B cell (primary cell): ENCODE results near the gene PDE4B. TPM values are rescaled to one million over a fixed set of nuclear protein-coding genes. Genes with fewer than 3 reads are reported as not detected.
A peak's percentile ranks its signal among the peaks of the same experiment; 100 is the strongest.

Experiments
- ATAC-seq: fragments of 200-7000 bp; cut with Tn5 transposase; one replicate; pipeline ENCODE4 v1.10.0; 2021; ENCODE audit warnings: low read depth, mild to moderate bottlenecking, moderate number of reproducible peaks, moderate library complexity
- CTCF ChIA-PET: fragments of 350-600 bp; sonication (Branson Sonifier 250); formaldehyde crosslinking; loops from one replicate; lab custom pipeline; 2021; ENCODE audit warnings: antibody characterized with exemption, inconsistent platforms; lab: Charles Lee
- POLR2A ChIA-PET: fragments of 350-600 bp; sonication (Branson Sonifier 250); formaldehyde crosslinking; loops from one replicate; lab custom pipeline; 2021; ENCODE audit warnings: antibody characterized with exemption; lab: Charles Lee
- DNase-seq: peaks from one replicate; pipeline ENCODE4 v3.0.0; 2013
- H2AFZ ChIP-seq: 2 replicates; pipeline ENCODE4 v1.6.1; 2012; ENCODE audit warnings: mild to moderate bottlenecking, low read depth, low read length; ENCODE audit not compliant: insufficient read depth, poor library complexity, severe bottlenecking
- H3K27ac ChIP-seq, 2 donors: 1 replicate in 1 of 2; 2 replicates in 1 of 2; pipeline ENCODE4 v1.5.1; 2012 to 2013; ENCODE audit warnings: low read length in 2 of 2, mild to moderate bottlenecking in 2 of 2, moderate library complexity in 1 of 2
- H3K27me3 ChIP-seq, 4 experiments: fragments of 200-600 bp in 1 of 4; sonication (generic) in 1 of 4; replicated peaks in 1 of 4; 1 replicate in 2 of 4; 2 replicates in 2 of 4; pipeline versions ENCODE4 v1.6.1 to v1.7.0; 2013 to 2016; ENCODE audit warnings: low read length in 3 of 4, mild to moderate bottlenecking in 2 of 4, mixed read lengths in 1 of 4, moderate library complexity in 1 of 4; ENCODE audit not compliant: insufficient read depth in 4 of 4, control insufficient read depth in 3 of 4; ENCODE audit errors: control extremely low read depth in 1 of 4
- H3K36me3 ChIP-seq, 2 experiments: replicated peaks in 1 of 2; 1 replicate in 1 of 2; 2 replicates in 1 of 2; pipeline versions ENCODE4 v1.6.1 to v1.7.1; 2013; ENCODE audit warnings: low read length in 1 of 2; ENCODE audit not compliant: insufficient read depth in 2 of 2, control insufficient read depth in 1 of 2; ENCODE audit errors: control extremely low read depth in 1 of 2, extremely low read depth in 1 of 2
- H3K4me1 ChIP-seq, 2 donors: fragments of 200-600 bp in 1 of 2; sonication (generic) in 1 of 2; 1 replicate in 1 of 2; 2 replicates in 1 of 2; pipeline versions ENCODE4 v1.5.1 to v1.6.1; 2013 to 2017; ENCODE audit warnings: low read length in 2 of 2; ENCODE audit not compliant: control insufficient read depth in 2 of 2, insufficient read depth in 2 of 2
- H3K4me2 ChIP-seq: replicated peaks from 2 replicates; pipeline ENCODE3; 2012; ENCODE audit warnings: mild to moderate bottlenecking, low read depth, low read length; ENCODE audit not compliant: poor library complexity, severe bottlenecking
- H3K4me3 ChIP-seq, 5 experiments: fragments of 200-600 bp in 1 of 5; sonication (generic) in 1 of 5; 1 replicate in 3 of 5; 2 replicates in 2 of 5; pipeline versions ENCODE4 v1.5.1 to v1.7.0; 2011 to 2016; ENCODE audit warnings: low read length in 4 of 5, mild to moderate bottlenecking in 4 of 5, low read depth in 2 of 5, control low read depth in 1 of 5, moderate library complexity in 1 of 5; ENCODE audit not compliant: insufficient read depth in 1 of 5; ENCODE audit errors: control extremely low read depth in 1 of 5, extremely low read depth in 1 of 5
- H3K79me2 ChIP-seq: fragments of 200-600 bp; sonication (generic); one replicate; pipeline ENCODE4 v1.6.0; 2016; ENCODE audit warnings: low read length; ENCODE audit not compliant: control insufficient read depth, insufficient read depth
- H3K9ac ChIP-seq: fragments of 200-600 bp; sonication (generic); 2 replicates; pipeline ENCODE4 v1.6.1; 2017; ENCODE audit warnings: mild to moderate bottlenecking, low read length, moderate library complexity
- H3K9me3 ChIP-seq, 3 donors: one replicate each; pipeline versions ENCODE4 v1.6.1 to v1.7.1; 2013; ENCODE audit warnings: low read length in 2 of 3; ENCODE audit not compliant: control insufficient read depth in 2 of 3, insufficient read depth in 1 of 3; ENCODE audit errors: control extremely low read depth in 1 of 3
- H4K20me1 ChIP-seq: 2 replicates; pipeline ENCODE4 v1.6.0; 2012; ENCODE audit warnings: mild to moderate bottlenecking, low read length; ENCODE audit not compliant: insufficient read depth, control insufficient read depth, poor library complexity, severe bottlenecking
- H3K27ac Mint-ChIP-seq: one replicate; pipeline ENCODE4 v1.8.0; 2021; ENCODE audit warnings: mixed read lengths
- H3K27me3 Mint-ChIP-seq: one replicate; pipeline ENCODE4 v1.8.0; 2021; ENCODE audit warnings: mixed read lengths
- H3K4me1 Mint-ChIP-seq: one replicate; pipeline ENCODE4 v1.8.0; 2021; ENCODE audit warnings: mixed read lengths
- H3K4me3 Mint-ChIP-seq: one replicate; pipeline ENCODE4 v1.8.0; 2021; ENCODE audit warnings: mixed read lengths
- H3K9me3 Mint-ChIP-seq: one replicate; pipeline ENCODE4 v1.8.0; 2022; ENCODE audit warnings: mixed read lengths; ENCODE audit not compliant: insufficient read depth
- EZH2 ChIP-seq: IDR thresholded peaks from 2 replicates; pipeline ENCODE4 v1.6.1; 2012; ENCODE audit warnings: borderline replicate concordance, low read depth, mild to moderate bottlenecking, moderate library complexity, low read length; ENCODE audit not compliant: insufficient read depth, poor library complexity, severe bottlenecking
- WGBS: methylation state at CpG from one replicate; pipeline ENCODE4 v1.1.5; 2013; ENCODE audit warnings: missing lambda C conversion rate; ENCODE audit not compliant: insufficient coverage; 5-methylcytosine and 5-hydroxymethylcytosine counted together
- intact Hi-C: fragments of 100-400 bp; cut with micrococcal nuclease; formaldehyde crosslinking; loops from one replicate; pipeline ENCODE4 v1.10.0; 2022
- polyA plus RNA-seq: library from polyadenylated mRNA; depleted of rRNA; stranded (reverse); fragments of >200 nt; gene quantifications from 2 replicates; pipeline ENCODE4 v1.2.3, GENCODE V29; 2012
- total RNA-seq, 2 donors: library from RNA; stranded (reverse); fragments of 120-200 nt in 1 of 2; gene quantifications; 1 replicate in 1 of 2; 2 replicates in 1 of 2; pipeline versions ENCODE4 v1.2.3 to v1.2.4, GENCODE V29; 2013 to 2022
- TF ChIP-seq, protein P1 (sequence below): fragments of 200-600 bp; IDR thresholded peaks from one replicate; pipeline ENCODE4 v1.8.0; 2022; ENCODE audit warnings: antibody characterized with exemption, mild to moderate bottlenecking

The PDE4B gene
- total and polyA plus RNA-seq, 2 donors (not counting 1 experiment from before 2014, with no cell fraction given), result 63.7 to 242 TPM

DNA sequence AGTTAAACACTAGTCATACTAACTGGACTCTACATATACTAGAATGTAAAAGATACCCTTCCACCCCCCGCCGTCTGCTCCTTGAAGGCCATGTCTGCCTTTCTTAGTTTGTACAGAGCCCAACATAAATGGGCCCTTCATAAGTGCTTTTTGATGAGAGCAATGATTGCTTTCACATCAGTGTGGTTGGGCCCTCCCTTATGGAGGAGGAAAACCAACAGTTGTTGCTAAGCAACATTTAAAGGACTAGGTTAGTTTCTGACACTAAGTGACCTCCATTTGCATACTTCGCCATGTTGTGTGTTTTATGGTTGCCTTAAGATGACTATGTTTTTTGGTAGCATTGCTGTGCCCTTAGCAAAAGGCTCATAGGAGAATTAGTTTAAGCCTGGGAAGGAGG, 559.2 kb downstream of the PDE4B start:
- H3K27me3 ChIP-seq, result no peaks in the 10 kb centered on the region
- H2AFZ ChIP-seq, result no peak overlapping the region
- peaks cover 60 to 86% of the 10 kb centered on the region in 2 donors for H3K4me1 ChIP-seq
- Mint-ChIP-seq H3K27ac (peak overlapping the region; percentile 64), H3K4me1 (peaks cover 93% of the 10 kb centered on the region), H3K4me3 (peak overlapping the region; percentile 69), H3K27me3 (no peaks in the 10 kb centered on the region), H3K9me3 (no peaks in the 10 kb centered on the region)
- ChIA-PET POLR2A (no interaction called here), CTCF (interaction anchor here (1.1 to 6.1 kb wide), 9 partner anchors 8 to 92 kb away, joined by 3 to 71 read pairs (median 11); no protein-coding TSS in a partner anchor)
- ATAC-seq (peak; percentile 31), DNase-seq (peak; percentile 63)
- TF ChIP-seq, protein P1, sequence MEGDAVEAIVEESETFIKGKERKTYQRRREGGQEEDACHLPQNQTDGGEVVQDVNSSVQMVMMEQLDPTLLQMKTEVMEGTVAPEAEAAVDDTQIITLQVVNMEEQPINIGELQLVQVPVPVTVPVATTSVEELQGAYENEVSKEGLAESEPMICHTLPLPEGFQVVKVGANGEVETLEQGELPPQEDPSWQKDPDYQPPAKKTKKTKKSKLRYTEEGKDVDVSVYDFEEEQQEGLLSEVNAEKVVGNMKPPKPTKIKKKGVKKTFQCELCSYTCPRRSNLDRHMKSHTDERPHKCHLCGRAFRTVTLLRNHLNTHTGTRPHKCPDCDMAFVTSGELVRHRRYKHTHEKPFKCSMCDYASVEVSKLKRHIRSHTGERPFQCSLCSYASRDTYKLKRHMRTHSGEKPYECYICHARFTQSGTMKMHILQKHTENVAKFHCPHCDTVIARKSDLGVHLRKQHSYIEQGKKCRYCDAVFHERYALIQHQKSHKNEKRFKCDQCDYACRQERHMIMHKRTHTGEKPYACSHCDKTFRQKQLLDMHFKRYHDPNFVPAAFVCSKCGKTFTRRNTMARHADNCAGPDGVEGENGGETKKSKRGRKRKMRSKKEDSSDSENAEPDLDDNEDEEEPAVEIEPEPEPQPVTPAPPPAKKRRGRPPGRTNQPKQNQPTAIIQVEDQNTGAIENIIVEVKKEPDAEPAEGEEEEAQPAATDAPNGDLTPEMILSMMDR, result no peak
- no peak for TF ChIP-seq EZH2
- intact Hi-C loops, result loop anchor here (2.0 kb wide), 2 partner anchors 15 kb away; no protein-coding TSS in a partner anchor
- WGBS, result 100% methylated on average over 2 of the region's 3 CpGs
- peak overlapping the region; percentile 12 for H3K9ac ChIP-seq
- no peak overlapping the region for H3K4me3 ChIP-seq
- peaks cover 8 to 26% of the 10 kb centered on the region in 2 experiments for H3K36me3 ChIP-seq
- peak overlapping the region; percentile 30 to 87 for H3K27ac ChIP-seq
- peaks cover 98% of the 10 kb centered on the region for H3K79me2 ChIP-seq
- H3K4me2 ChIP-seq, result peak overlapping the region; percentile 61
- H3K9me3 ChIP-seq, result no peaks in the 10 kb centered on the region
- no peaks in the 10 kb centered on the region for H4K20me1 ChIP-seq

- peak overlapping the region in 1 of 2 donors; percentile 87 for H3K27ac ChIP-seq
- H3K9me3 ChIP-seq, result no peaks in the 10 kb centered on the region
- no peak overlapping the region for H2AFZ ChIP-seq
- peaks cover 57 to 78% of the 10 kb centered on the region in 2 donors for H3K4me1 ChIP-seq
- POLR2A ChIA-PET, result interaction anchor here (1.0 kb wide), 1 partner anchor 50 kb away, joined by 3 read pairs; no protein-coding TSS in a partner anchor
- TF ChIP-seq EZH2, result no peak
- TF ChIP-seq, protein P1, result no peak
- H3K4me2 ChIP-seq, result peak overlapping the region; percentile 61
- no peaks in the 10 kb centered on the region for H3K27me3 Mint-ChIP-seq
- H3K9ac ChIP-seq, result peak overlapping the region; percentile 1
- H3K9me3 Mint-ChIP-seq, result no peaks in the 10 kb centered on the region
- H3K4me3 Mint-ChIP-seq, result peak overlapping the region; percentile 69
- WGBS, result 100% methylated on average over 1 of the region's 2 CpGs
- no peak for ATAC-seq
- intact Hi-C loops, result no loop called here
- H3K4me3 ChIP-seq, result no peak overlapping the region
- peaks cover under 1% of the 10 kb centered on the region for H4K20me1 ChIP-seq
- CTCF ChIA-PET, result interaction anchor here (1.1 to 6.1 kb wide), 7 partner anchors 10 to 110 kb away, joined by 3 to 71 read pairs (median 6); no protein-coding TSS in a partner anchor
- H3K27me3 ChIP-seq, result no peaks in the 10 kb centered on the region
- no peak for DNase-seq
- H3K36me3 ChIP-seq, result peaks cover 14 to 34% of the 10 kb centered on the region in 2 experiments
- peaks cover 92% of the 10 kb centered on the region for H3K4me1 Mint-ChIP-seq
- H3K27ac Mint-ChIP-seq, result peak overlapping the region; percentile 56
- H3K79me2 ChIP-seq, result peaks cover 98% of the 10 kb centered on the region
Observed at GRCh38 chr1:66352792-66353191, 560.1 kb downstream of the PDE4B start.
